H1 (cell line): Measurements from ENCODE around the gene GLI1.

ENCODE experiments used
- CREB1 ChIP-seq: IDR thresholded peaks from 2 replicates; pipeline ENCODE4 v1.6.1; 2012; ENCODE audit warnings: inconsistent platforms
- CTCF ChIP-seq, 3 experiments: IDR thresholded peaks; 1 replicate in 2 of 3; 2 replicates in 1 of 3; pipeline versions ENCODE4 v1.5.1 to v1.6.1; 2011; ENCODE audit warnings: low read length in 3 of 3, mild to moderate bottlenecking in 3 of 3, inconsistent platforms in 2 of 3, low read depth in 1 of 3, moderate library complexity in 1 of 3; ENCODE audit not compliant: insufficient read depth in 1 of 3; ENCODE audit errors: control extremely low read depth in 1 of 3
- FOSL1 ChIP-seq: IDR thresholded peaks from 2 replicates; pipeline ENCODE4 v1.6.1; 2011; ENCODE audit warnings: mild to moderate bottlenecking, low read depth, low read length, moderate library complexity; ENCODE audit not compliant: insufficient read depth
- HDAC2 ChIP-seq, 2 experiments: fragments of 300-600 bp in 1 of 2; sonication (generic) in 1 of 2; IDR thresholded peaks; 2 replicates each; pipeline ENCODE4 v1.6.1; 2011 to 2012; ENCODE audit warnings: low read depth in 2 of 2, low read length in 2 of 2, mild to moderate bottlenecking in 2 of 2, moderate library complexity in 2 of 2, borderline replicate concordance in 1 of 2, inconsistent platforms in 1 of 2
- JUND ChIP-seq: IDR thresholded peaks from 2 replicates; pipeline ENCODE4 v1.6.1; 2011; ENCODE audit warnings: mild to moderate bottlenecking, improper control_type of control experiment, low read length
- KDM1A ChIP-seq: fragments of 200-600, 300-600 bp; sonication (generic); IDR thresholded peaks from 2 replicates; pipeline ENCODE4 v1.7.1; 2016; ENCODE audit warnings: mild to moderate bottlenecking, low read length, borderline replicate concordance
- MAX ChIP-seq: IDR thresholded peaks from 2 replicates; pipeline ENCODE4 v1.6.1; 2012; ENCODE audit warnings: inconsistent platforms
- POLR2A ChIP-seq, 2 experiments: IDR thresholded peaks; 1 replicate in 1 of 2; 2 replicates in 1 of 2; pipeline ENCODE4 v1.6.1; 2011; ENCODE audit warnings: low read depth in 2 of 2, low read length in 2 of 2, mild to moderate bottlenecking in 2 of 2; ENCODE audit errors: control extremely low read depth in 1 of 2
- RAD21 ChIP-seq, 2 experiments: IDR thresholded peaks in 1 of 2; conservative IDR thresholded peaks in 1 of 2; 2 replicates each; pipeline ENCODE4 v1.6.1; 2011; ENCODE audit warnings: low read depth in 2 of 2, low read length in 2 of 2, improper control_type of control experiment in 1 of 2, inconsistent platforms in 1 of 2, mild to moderate bottlenecking in 1 of 2, moderate library complexity in 1 of 2
- RFX5 ChIP-seq: IDR thresholded peaks from 2 replicates; pipeline ENCODE4 v1.6.1; 2011; ENCODE audit warnings: low read depth, low read length, improper control_type of control experiment, borderline replicate concordance
- SP1 ChIP-seq: IDR thresholded peaks from 2 replicates; pipeline ENCODE4 v1.6.1; 2011; ENCODE audit warnings: low read depth, low read length
- SRF ChIP-seq: IDR thresholded peaks from 2 replicates; pipeline ENCODE4 v1.6.1; 2011; ENCODE audit warnings: mild to moderate bottlenecking, low read depth, low read length, moderate library complexity
- TAF1 ChIP-seq: IDR thresholded peaks from 2 replicates; pipeline ENCODE4 v1.6.1; 2011; ENCODE audit warnings: mild to moderate bottlenecking, low read depth, low read length

- TF ChIP-seq MAX = no peak
- TF ChIP-seq CTCF (IDR thresholded peaks at IDR 0.05; ENCODE audit: control extremely low read depth in 1 of 3, insufficient read depth in 1 of 3, low read depth in 1 of 3, low read length in 3 of 3) = no peak
- no peak for TF ChIP-seq POLR2A (IDR thresholded peaks at IDR 0.05; ENCODE audit: control extremely low read depth in 1 of 2, low read depth in 2 of 2, low read length in 2 of 2)
- no peak for TF ChIP-seq CREB1
- TF ChIP-seq SRF = no peak
- TF ChIP-seq TAF1 = no peak
- no peak for TF ChIP-seq SP1
- no peak for TF ChIP-seq KDM1A
- no peak for TF ChIP-seq HDAC2 (IDR thresholded peaks at IDR 0.05; ENCODE audit: borderline replicate concordance in 1 of 2, low read depth in 2 of 2, low read length in 2 of 2)
- no peak for TF ChIP-seq JUND
- no peak for TF ChIP-seq FOSL1
- TF ChIP-seq RFX5 = no peak
- TF ChIP-seq RAD21 (IDR thresholded peaks at IDR 0.05 in 1 of 2, conservative IDR thresholded peaks at IDR 0.05 in 1 of 2; ENCODE audit: low read depth in 2 of 2, low read length in 2 of 2) = no peak
Observed at GRCh38 chr12:57462912-57463253, 3.3 kb downstream of the GLI1 start.
